Activated CD8-positive, alpha-beta T cell treated with anti-CD3 and anti-CD28 coated beads for 36 hours (primary cell): ENCODE data around the gene SMIM41. TPM values are rescaled to one million over a fixed set of nuclear protein-coding genes. Genes with fewer than 3 reads are reported as not detected.

Source experiments
- ATAC-seq: fragments of 200-7000 bp; cut with Tn5 transposase; one replicate; pipeline ENCODE4 v1.10.0; 2021; ENCODE audit warnings: mild to moderate bottlenecking, moderate library complexity
- CTCF ChIA-PET: fragments of 350-600 bp; sonication (Branson Sonifier 250); formaldehyde crosslinking; loops from one replicate; lab custom pipeline; 2021; ENCODE audit warnings: antibody characterized with exemption; lab: Charles Lee
- POLR2A ChIA-PET: fragments of 350-600 bp; sonication (Branson Sonifier 250); formaldehyde crosslinking; loops from one replicate; lab custom pipeline; 2021; ENCODE audit warnings: antibody characterized with exemption; lab: Charles Lee
- DNase-seq: peaks from one replicate; pipeline ENCODE4 v3.0.0-alpha.2; 2020
- H3K27ac Mint-ChIP-seq: one replicate; pipeline ENCODE4 v1.8.0; 2021; ENCODE audit warnings: mild to moderate bottlenecking, mixed read lengths
- H3K27me3 Mint-ChIP-seq: one replicate; pipeline ENCODE4 v1.8.0; 2021; ENCODE audit warnings: mixed read lengths
- H3K36me3 Mint-ChIP-seq: one replicate; pipeline ENCODE4 v1.8.0; 2021; ENCODE audit warnings: low read depth, mixed read lengths
- H3K4me1 Mint-ChIP-seq: one replicate; pipeline ENCODE4 v1.8.0; 2021; ENCODE audit warnings: low read depth, mixed read lengths
- H3K4me3 Mint-ChIP-seq: one replicate; pipeline ENCODE4 v1.8.0; 2021; ENCODE audit warnings: mild to moderate bottlenecking, moderate library complexity, mixed read lengths
- H3K9me3 Mint-ChIP-seq: one replicate; pipeline ENCODE4 v1.8.0; 2021; ENCODE audit warnings: mixed read lengths
- CTCF ChIP-seq: fragments of 200-600 bp; IDR thresholded peaks from one replicate; pipeline ENCODE4 v1.8.0; 2022; ENCODE audit warnings: antibody characterized with exemption, mild to moderate bottlenecking
- intact Hi-C: fragments of 100-400 bp; cut with micrococcal nuclease; formaldehyde crosslinking; loops from one replicate; pipeline ENCODE4 v1.10.0; 2022
- total RNA-seq, 2 experiments: library from RNA; stranded (reverse); gene quantifications; one replicate each; pipeline ENCODE4 v1.2.3, GENCODE V29; 2021

SMIM41 gene
- total RNA-seq, 2 experiments from 2014 or later, result not detected

GRCh38 chr12:52084491-52085231 is 5.2 kb downstream of the SMIM41 start:
- POLR2A ChIA-PET, result no interaction called here
- H3K36me3 Mint-ChIP-seq, result no peaks in the 10 kb centered on the region
- intact Hi-C loops, result no loop called here
- H3K4me3 Mint-ChIP-seq, result no peak overlapping the region
- peaks cover 15% of the 10 kb centered on the region for H3K27me3 Mint-ChIP-seq
- H3K4me1 Mint-ChIP-seq, result peaks cover 9% of the 10 kb centered on the region
- DNase-seq (no peak), ATAC-seq (no peak)
- no peak overlapping the region for H3K27ac Mint-ChIP-seq
- no peak for TF ChIP-seq CTCF
- CTCF ChIA-PET, result interaction anchor here (0.7 to 12.8 kb wide), 12 partner anchors 10 to 91 kb away, joined by 3 to 394 read pairs (median 4); partner anchors contain the start of gene NR4A1
- no peaks in the 10 kb centered on the region for H3K9me3 Mint-ChIP-seq

GRCh38 chr12:52085682-52086180 is 6.2 kb downstream of the SMIM41 start:
- Mint-ChIP-seq H3K36me3 (no peaks in the 10 kb centered on the region), H3K27ac (no peak overlapping the region), H3K4me3 (no peak overlapping the region), H3K4me1 (peaks cover 9% of the 10 kb centered on the region), H3K27me3 (peaks cover 22% of the 10 kb centered on the region), H3K9me3 (no peaks in the 10 kb centered on the region)
- POLR2A ChIA-PET, result no interaction called here
- ATAC-seq (no peak), DNase-seq (no peak)
- CTCF ChIA-PET, result interaction anchor here (1.0 to 12.8 kb wide), 3 partner anchors 36 to 93 kb away, joined by 3 to 394 read pairs (median 7); no protein-coding TSS in a partner anchor
- TF ChIP-seq CTCF, result no peak
- intact Hi-C loops, result no loop called here

- Mint-ChIP-seq H3K27me3 (peaks cover 28% of the 10 kb centered on the region), H3K36me3 (no peaks in the 10 kb centered on the region), H3K27ac (no peak overlapping the region), H3K4me3 (no peak overlapping the region), H3K4me1 (peaks cover 9% of the 10 kb centered on the region), H3K9me3 (no peaks in the 10 kb centered on the region)
- ChIA-PET POLR2A (no interaction called here), CTCF (interaction anchor here (1.0 to 12.8 kb wide), 2 partner anchors 60 to 93 kb away, joined by 3 to 394 read pairs; no protein-coding TSS in a partner anchor)
- intact Hi-C loops, result no loop called here
- no peak for DNase-seq
- ATAC-seq, result no peak
- TF ChIP-seq CTCF, result no peak
These were observed 6.9 kb downstream of the SMIM41 start for GRCh38 chr12:52086366-52086765.

GRCh38 chr12:52086944-52087835 is 7.7 kb downstream of the SMIM41 start:
- DNase-seq (no peak), ATAC-seq (no peak)
- no peak for TF ChIP-seq CTCF
- Mint-ChIP-seq H3K9me3 (no peaks in the 10 kb centered on the region), H3K36me3 (no peaks in the 10 kb centered on the region), H3K4me3 (no peak overlapping the region), H3K4me1 (peaks cover 4% of the 10 kb centered on the region), H3K27ac (no peak overlapping the region), H3K27me3 (peaks cover 32% of the 10 kb centered on the region)
- intact Hi-C loops, result no loop called here
- CTCF ChIA-PET, result interaction anchor here (1.7 to 12.8 kb wide), 2 partner anchors 31 to 61 kb away, joined by 4 to 394 read pairs; no protein-coding TSS in a partner anchor
- POLR2A ChIA-PET, result no interaction called here
